BE2C (cell line): ENCODE results near the gene DENND4C.

ENCODE experiments used
- DNase-seq: peaks from one replicate; pipeline ENCODE4 v3.0.0-alpha.2; 2020
- H3K27me3 ChIP-seq: fragments of 250-450 bp; sonication (Bioruptor Pico); 2 replicates; pipeline ENCODE4 v1.5.1; 2020; ENCODE audit warnings: mild to moderate bottlenecking
- H3K36me3 ChIP-seq: fragments of 250-450 bp; sonication (Bioruptor Pico); 2 replicates; pipeline ENCODE4 v1.5.1; 2020; ENCODE audit warnings: mild to moderate bottlenecking
- H3K4me1 ChIP-seq: fragments of 250-450 bp; sonication (Bioruptor Pico); 2 replicates; pipeline ENCODE4 v1.5.1; 2020
- H3K4me3 ChIP-seq: 2 replicates; pipeline ENCODE4 v1.5.1; 2011; ENCODE audit warnings: low read depth, low read length
- H3K9me3 ChIP-seq: fragments of 250-450 bp; sonication (Bioruptor Pico); 2 replicates; pipeline ENCODE4 v1.5.1; 2020
- TF ChIP-seq, protein P1 (sequence below): IDR thresholded peaks from 2 replicates; pipeline ENCODE4 v1.5.1; 2012; ENCODE audit warnings: mild to moderate bottlenecking, low read depth, low read length

The DENND4C gene

DNA sequence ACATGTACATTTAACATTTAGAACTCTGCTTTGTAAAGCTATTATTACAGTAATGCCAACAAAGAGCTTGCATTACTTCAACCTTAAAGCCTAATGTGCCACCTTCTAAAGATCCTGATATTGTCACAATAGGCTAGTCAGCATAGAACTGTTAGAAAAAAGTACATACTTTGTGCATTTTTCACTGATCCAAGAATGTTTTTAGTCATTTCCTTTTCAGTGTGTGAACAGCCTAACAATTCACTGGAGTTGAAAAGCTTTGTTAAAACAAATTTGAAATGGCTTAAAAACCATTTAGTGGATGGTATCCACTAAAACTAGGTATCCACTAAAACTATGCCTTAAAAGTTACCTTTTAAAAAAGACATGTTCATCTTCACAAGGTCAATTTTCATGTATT is 145.0 kb downstream of the DENND4C start:
- TF ChIP-seq, protein P1, sequence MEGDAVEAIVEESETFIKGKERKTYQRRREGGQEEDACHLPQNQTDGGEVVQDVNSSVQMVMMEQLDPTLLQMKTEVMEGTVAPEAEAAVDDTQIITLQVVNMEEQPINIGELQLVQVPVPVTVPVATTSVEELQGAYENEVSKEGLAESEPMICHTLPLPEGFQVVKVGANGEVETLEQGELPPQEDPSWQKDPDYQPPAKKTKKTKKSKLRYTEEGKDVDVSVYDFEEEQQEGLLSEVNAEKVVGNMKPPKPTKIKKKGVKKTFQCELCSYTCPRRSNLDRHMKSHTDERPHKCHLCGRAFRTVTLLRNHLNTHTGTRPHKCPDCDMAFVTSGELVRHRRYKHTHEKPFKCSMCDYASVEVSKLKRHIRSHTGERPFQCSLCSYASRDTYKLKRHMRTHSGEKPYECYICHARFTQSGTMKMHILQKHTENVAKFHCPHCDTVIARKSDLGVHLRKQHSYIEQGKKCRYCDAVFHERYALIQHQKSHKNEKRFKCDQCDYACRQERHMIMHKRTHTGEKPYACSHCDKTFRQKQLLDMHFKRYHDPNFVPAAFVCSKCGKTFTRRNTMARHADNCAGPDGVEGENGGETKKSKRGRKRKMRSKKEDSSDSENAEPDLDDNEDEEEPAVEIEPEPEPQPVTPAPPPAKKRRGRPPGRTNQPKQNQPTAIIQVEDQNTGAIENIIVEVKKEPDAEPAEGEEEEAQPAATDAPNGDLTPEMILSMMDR, result no peak
- no peaks in the 10 kb centered on the region for H3K4me1 ChIP-seq
- peaks cover 68% of the 10 kb centered on the region for H3K36me3 ChIP-seq
- H3K4me3 ChIP-seq, result no peak overlapping the region
- no peaks in the 10 kb centered on the region for H3K9me3 ChIP-seq
- H3K27me3 ChIP-seq, result no peaks in the 10 kb centered on the region
- no peak for DNase-seq

DNA sequence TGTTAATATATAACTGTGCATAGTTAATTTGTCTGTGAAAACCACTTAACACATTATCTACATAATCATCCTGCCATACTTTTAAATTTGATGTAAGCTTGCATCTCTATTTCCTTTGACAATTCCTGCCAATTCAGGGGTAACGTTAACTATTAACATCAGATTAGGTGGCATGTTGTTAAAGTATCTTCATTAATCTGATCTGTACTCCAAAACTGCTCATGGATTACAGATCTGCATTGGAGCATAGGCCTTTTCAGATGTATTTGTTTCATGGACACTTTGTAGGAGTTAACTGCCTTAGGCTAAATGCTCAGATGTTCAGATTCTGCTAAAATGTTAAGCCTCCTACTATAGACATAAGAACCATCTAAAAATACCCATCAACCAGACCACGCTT is 146.4 kb downstream of the DENND4C start:
- Histone ChIP-seq H3K36me3 (peaks cover 68% of the 10 kb centered on the region), H3K27me3 (no peaks in the 10 kb centered on the region), H3K4me1 (no peaks in the 10 kb centered on the region), H3K4me3 (peak overlapping the region; percentile 94), H3K9me3 (no peaks in the 10 kb centered on the region)
- TF ChIP-seq, protein P1, result no peak
- DNase-seq, result no peak

DNA sequence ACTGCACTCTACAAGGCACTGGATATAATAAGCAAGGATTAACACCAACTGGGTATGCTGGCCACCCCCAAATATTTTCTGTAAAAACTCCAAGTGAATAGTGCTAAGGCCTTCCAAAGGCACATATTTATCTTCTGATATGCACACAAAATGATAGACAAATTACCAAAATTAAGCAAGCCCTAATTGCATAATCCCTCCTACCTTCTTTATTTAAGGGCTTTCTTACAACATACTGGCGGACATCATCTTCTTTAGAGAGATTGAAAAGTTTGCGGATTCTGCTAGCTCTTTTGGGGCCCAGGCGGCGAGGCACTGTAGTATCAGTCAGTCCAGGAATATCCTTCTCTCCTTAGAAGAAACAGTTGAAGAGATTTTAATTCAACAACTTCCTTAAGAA is 147.7 kb downstream of the DENND4C start:
- Histone ChIP-seq H3K9me3 (no peaks in the 10 kb centered on the region), H3K4me1 (no peaks in the 10 kb centered on the region), H3K4me3 (peak overlapping the region; percentile 94), H3K27me3 (no peaks in the 10 kb centered on the region), H3K36me3 (peaks cover 65% of the 10 kb centered on the region)
- TF ChIP-seq, protein P1, result no peak
- no peak for DNase-seq

DNA sequence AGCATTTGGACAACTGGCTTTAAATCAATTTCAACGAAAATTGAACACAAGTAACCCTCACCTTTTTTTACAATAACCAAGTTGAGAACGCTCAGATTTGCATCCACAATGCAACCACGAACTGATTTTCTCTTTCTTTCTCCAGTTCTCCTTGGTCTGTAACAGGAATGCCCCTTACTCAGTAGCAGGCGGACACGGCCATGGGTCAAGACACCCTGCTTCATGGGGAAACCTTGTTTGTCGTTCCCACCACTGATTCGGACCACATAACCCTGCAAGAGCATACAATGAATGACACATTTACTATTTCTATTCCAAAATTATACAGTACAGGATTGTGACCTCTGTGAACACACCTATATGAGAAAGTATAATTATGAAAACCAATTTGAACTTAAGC is 148.2 kb downstream of the DENND4C start:
- Histone ChIP-seq H3K4me1 (no peaks in the 10 kb centered on the region), H3K9me3 (no peaks in the 10 kb centered on the region), H3K4me3 (peak overlapping the region; percentile 94), H3K36me3 (peaks cover 60% of the 10 kb centered on the region), H3K27me3 (no peaks in the 10 kb centered on the region)
- TF ChIP-seq, protein P1, result no peak
- DNase-seq, result peak; percentile 14

DNA sequence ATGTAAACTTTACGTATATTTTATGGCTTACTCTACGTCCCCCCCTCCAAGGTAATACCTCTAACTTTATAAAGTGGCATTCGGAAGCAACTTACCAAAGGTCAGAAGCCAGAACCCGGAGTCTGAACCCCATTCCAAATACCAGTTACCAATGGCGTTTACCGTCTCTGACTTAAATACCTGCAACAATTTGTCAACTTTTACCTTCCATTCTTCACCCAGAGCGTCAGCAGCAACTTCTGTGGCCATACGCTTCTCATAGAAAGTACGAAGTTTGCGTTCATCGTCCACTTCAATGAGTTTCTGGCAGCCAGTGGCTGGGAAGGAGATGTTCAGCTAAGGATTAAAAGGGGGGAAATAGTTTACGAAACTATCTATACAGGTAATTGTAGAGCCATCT is 148.8 kb downstream of the DENND4C start:
- peaks cover 54% of the 10 kb centered on the region for H3K36me3 ChIP-seq
- no peak for DNase-seq
- H3K4me1 ChIP-seq, result no peaks in the 10 kb centered on the region
- peak overlapping the region; percentile 94 for H3K4me3 ChIP-seq
- no peaks in the 10 kb centered on the region for H3K27me3 ChIP-seq
- no peaks in the 10 kb centered on the region for H3K9me3 ChIP-seq
- TF ChIP-seq, protein P1, result no peak

DNA sequence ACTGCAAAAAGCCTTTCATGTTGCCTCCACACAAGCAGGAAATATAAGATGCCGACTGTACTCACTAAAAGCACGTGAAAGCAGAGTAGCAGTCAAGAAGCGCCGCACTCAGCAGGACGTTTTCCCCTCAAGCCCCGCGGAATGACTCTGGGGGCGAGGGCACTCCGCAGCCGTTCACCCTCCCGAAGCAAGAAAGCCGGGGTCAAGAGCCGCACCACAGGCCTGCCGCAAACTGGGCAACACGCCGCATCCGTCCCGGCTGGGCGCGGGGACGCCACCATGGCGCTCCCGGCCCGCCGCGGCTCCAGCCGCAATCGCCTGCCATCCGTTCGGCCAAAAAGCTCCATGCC is 149.2 kb downstream of the DENND4C start:
- H3K9me3 ChIP-seq, result no peaks in the 10 kb centered on the region
- peaks cover 50% of the 10 kb centered on the region for H3K36me3 ChIP-seq
- no peaks in the 10 kb centered on the region for H3K4me1 ChIP-seq
- H3K27me3 ChIP-seq, result no peaks in the 10 kb centered on the region
- TF ChIP-seq, protein P1, result no peak
- peak overlapping the region; percentile 94 for H3K4me3 ChIP-seq
- DNase-seq, result no peak
